Neural cell (in vitro differentiated cells): ENCODE results near the gene GALR3.

Experiments
- CTCF ChIP-seq: fragments of 450-650 bp; IDR thresholded peaks from 2 replicates; pipeline ENCODE4 v1.5.1; 2014; ENCODE audit warnings: antibody characterized with exemption, mild to moderate bottlenecking, moderate library complexity; ENCODE audit not compliant: poor library complexity, severe bottlenecking
- EZH2 ChIP-seq: fragments of 200-600, 300-800 bp; shearing (Covaris generic), sonication (generic); IDR thresholded peaks from 2 replicates; pipeline ENCODE4 v1.6.1; 2014; ENCODE audit warnings: antibody characterized with exemption, low read length, borderline replicate concordance, mild to moderate bottlenecking; ENCODE audit not compliant: insufficient read depth, poor library complexity, severe bottlenecking
- POLR2AphosphoS5 ChIP-seq: IDR thresholded peaks from 2 replicates; pipeline ENCODE4 v1.6.1; 2012
- RAD21 ChIP-seq: fragments of 450-650 bp; conservative IDR thresholded peaks from 2 replicates; pipeline ENCODE4 v1.6.1; 2014; ENCODE audit warnings: antibody characterized with exemption, mild to moderate bottlenecking, moderate library complexity

- no peak for TF ChIP-seq POLR2AphosphoS5
- no peak for TF ChIP-seq CTCF
- TF ChIP-seq EZH2, result no peak
- no peak for TF ChIP-seq RAD21
Measured at GRCh38 chr22:37774728-37775127, 48.5 kb upstream of the GALR3 start.
